Activated naive CD4-positive, alpha-beta T cell treated with anti-CD3 and anti-CD28 coated beads, Interleukin-2, amount 10 ng/mL, durations not matched to agents 7 days and 5 days (primary cell): ENCODE results near the gene AKR1A1.
"Not testable (repeated sequence)": the region's sequence is repeated elsewhere in the genome, so short reads cannot be mapped to it uniquely, and the experiment has no call there.

Source experiments
- CTCF ChIA-PET: fragments of 350-600 bp; sonication (Branson Sonifier 250); formaldehyde crosslinking; loops from one replicate; lab custom pipeline; 2021; ENCODE audit warnings: antibody characterized with exemption; lab: Charles Lee
- DNase-seq: peaks from one replicate; pipeline ENCODE4 v3.0.0-alpha.2; 2020
- H3K27ac Mint-ChIP-seq: one replicate; pipeline ENCODE4 v1.8.0; 2021; ENCODE audit warnings: mild to moderate bottlenecking, moderate library complexity, mixed read lengths
- H3K27me3 Mint-ChIP-seq: one replicate; pipeline ENCODE4 v1.8.0; 2021; ENCODE audit warnings: mild to moderate bottlenecking, mixed read lengths
- H3K36me3 Mint-ChIP-seq: one replicate; pipeline ENCODE4 v1.8.0; 2021; ENCODE audit warnings: mixed read lengths
- H3K4me1 Mint-ChIP-seq: one replicate; pipeline ENCODE4 v1.8.0; 2021; ENCODE audit warnings: mixed read lengths
- H3K4me3 Mint-ChIP-seq: one replicate; pipeline ENCODE4 v1.8.0; 2021; ENCODE audit warnings: mild to moderate bottlenecking, moderate library complexity, mixed read lengths
- H3K9me3 Mint-ChIP-seq: one replicate; pipeline ENCODE4 v1.8.0; 2021; ENCODE audit warnings: mixed read lengths

Gene AKR1A1

DNA sequence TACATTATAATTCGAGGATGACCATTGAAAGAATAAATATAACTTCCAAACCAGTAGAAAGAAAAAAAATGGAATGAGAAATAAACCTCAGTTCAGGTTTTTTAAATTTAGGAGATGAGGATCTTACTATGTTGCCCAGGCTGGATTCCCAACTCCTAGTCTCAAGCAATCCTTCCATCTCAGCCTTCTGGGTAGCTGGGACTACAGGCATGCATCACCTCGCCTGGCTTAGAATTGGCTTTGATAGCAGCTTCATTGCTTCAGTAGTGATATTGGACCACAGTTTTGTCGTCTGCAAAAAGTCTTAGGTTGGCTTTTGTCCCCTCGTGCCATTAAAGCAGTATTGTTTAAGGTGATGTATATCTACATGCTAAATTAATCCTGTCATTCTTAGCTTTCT, 36.1 kb downstream of the AKR1A1 start:
- Mint-ChIP-seq H3K27ac (peak overlapping the region; percentile 91), H3K36me3 (peaks cover 13% of the 10 kb centered on the region), H3K4me3 (peak overlapping the region; percentile 96), H3K4me1 (peaks cover 40% of the 10 kb centered on the region), H3K9me3 (no peaks in the 10 kb centered on the region), H3K27me3 (peaks cover 3% of the 10 kb centered on the region)
- CTCF ChIA-PET: no interaction called here
- no peak for DNase-seq

DNA sequence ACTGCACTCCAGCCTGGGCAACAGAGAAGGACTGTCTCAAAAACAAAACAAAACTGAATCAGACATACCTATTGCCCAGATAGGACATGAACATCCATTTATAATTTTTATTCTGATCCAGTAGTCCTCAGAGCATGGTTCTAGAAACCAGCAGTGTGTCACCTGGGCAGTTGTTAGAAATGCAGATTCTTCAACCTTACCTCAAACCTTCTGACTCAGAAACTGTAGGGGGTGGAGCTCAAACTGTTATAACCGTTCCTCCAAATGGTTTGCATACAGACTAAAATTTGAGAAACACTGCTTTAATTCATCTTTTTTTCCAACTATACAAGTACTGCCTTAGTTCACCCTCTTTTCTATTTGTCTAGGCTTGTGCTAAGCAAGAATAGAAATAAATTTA, 39.2 kb downstream of the AKR1A1 start:
- CTCF ChIA-PET: interaction anchor here (0.9 kb wide), 1 partner anchor 77 kb away, joined by 3 read pairs; no protein-coding TSS in a partner anchor
- H3K36me3 Mint-ChIP-seq: peaks cover 24% of the 10 kb centered on the region
- DNase-seq: no peak
- H3K4me1 Mint-ChIP-seq: peaks cover 30% of the 10 kb centered on the region
- no peak overlapping the region for H3K27ac Mint-ChIP-seq
- H3K4me3 Mint-ChIP-seq: no peak overlapping the region
- no peaks in the 10 kb centered on the region for H3K27me3 Mint-ChIP-seq
- no peaks in the 10 kb centered on the region for H3K9me3 Mint-ChIP-seq

- Mint-ChIP-seq H3K4me1 (peaks cover 5% of the 10 kb centered on the region), H3K36me3 (peaks cover 34% of the 10 kb centered on the region), H3K4me3 (no peak overlapping the region), H3K27ac (no peak overlapping the region), H3K27me3 (no peaks in the 10 kb centered on the region), H3K9me3 (no peaks in the 10 kb centered on the region)
- DNase-seq: no peak
- CTCF ChIA-PET: no interaction called here
Observed at GRCh38 chr1:45594412-45594811, 43.8 kb downstream of the AKR1A1 start.

GRCh38 chr1:45596765-45597164, 46.1 kb downstream of the AKR1A1 start:
- H3K9me3 Mint-ChIP-seq, H3K4me3 Mint-ChIP-seq, H3K27ac Mint-ChIP-seq, DNase-seq, CTCF ChIA-PET, H3K27me3 Mint-ChIP-seq: not testable (repeated sequence)
- H3K36me3 Mint-ChIP-seq: peaks cover 27% of the 10 kb centered on the region
- peaks cover 17% of the 10 kb centered on the region for H3K4me1 Mint-ChIP-seq

- Mint-ChIP-seq H3K36me3 (peaks cover 51% of the 10 kb centered on the region), H3K27me3 (no peaks in the 10 kb centered on the region), H3K4me1 (peaks cover 38% of the 10 kb centered on the region), H3K4me3 (no peak overlapping the region), H3K27ac (no peak overlapping the region), H3K9me3 (no peaks in the 10 kb centered on the region)
- CTCF ChIA-PET: no interaction called here
- no peak for DNase-seq
Observed at GRCh38 chr1:45604239-45604638, 53.6 kb downstream of the AKR1A1 start.

- H3K27ac Mint-ChIP-seq: peak overlapping the region; percentile 73
- peaks cover 57% of the 10 kb centered on the region for H3K36me3 Mint-ChIP-seq
- H3K4me3 Mint-ChIP-seq: no peak overlapping the region
- peaks cover 22% of the 10 kb centered on the region for H3K4me1 Mint-ChIP-seq
- no peaks in the 10 kb centered on the region for H3K9me3 Mint-ChIP-seq
- H3K27me3 Mint-ChIP-seq: no peaks in the 10 kb centered on the region
- no peak for DNase-seq
- CTCF ChIA-PET: no interaction called here
Observed at GRCh38 chr1:45607404-45608074, 56.9 kb downstream of the AKR1A1 start.

DNA sequence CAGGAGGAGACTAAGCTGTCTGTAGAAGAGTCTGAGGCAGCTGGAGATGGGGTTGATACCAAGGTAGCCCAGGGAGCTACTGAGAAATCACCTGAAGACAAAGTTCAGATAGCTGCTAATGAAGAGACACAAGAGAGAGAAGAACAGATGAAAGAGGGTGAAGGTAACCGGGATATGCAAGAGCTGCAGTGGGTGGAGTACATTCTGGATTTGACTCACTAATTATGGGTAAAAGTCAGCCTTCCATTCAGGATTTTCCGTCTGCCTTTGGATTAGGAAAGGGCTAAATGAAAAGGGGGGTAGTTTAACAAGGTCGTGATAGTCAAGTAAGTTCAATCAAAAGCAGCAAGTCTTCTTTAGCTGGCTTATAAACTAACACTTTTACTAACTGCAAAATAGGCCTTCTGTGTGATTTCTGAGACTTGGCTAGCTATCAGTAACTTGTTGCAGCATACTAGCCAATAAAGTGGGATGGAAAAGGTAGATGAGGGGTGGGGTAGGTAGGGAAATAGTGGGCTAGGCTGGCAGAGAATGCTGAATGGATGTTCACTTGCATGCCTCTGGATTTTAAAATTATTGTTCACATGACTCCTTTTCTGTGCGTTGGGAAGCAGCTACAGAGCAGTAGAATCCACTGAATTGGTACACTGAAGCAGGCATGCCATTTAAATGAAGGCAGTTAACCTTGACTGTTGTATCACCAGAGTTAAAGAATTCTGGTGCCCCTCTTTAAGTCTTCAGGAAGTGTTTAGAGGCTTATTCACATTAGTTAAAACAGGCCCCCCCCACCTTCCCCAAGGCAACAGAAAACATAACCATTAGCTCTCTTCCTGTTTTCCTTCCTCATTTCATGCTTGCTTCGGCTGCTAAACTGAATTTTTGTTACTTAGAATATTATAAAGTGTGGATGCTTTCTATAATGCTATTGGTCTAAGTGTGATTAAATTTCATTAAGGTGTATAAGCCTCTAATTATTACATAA, 57.8 kb downstream of the AKR1A1 start:
- H3K36me3 Mint-ChIP-seq: peaks cover 56% of the 10 kb centered on the region
- H3K9me3 Mint-ChIP-seq: no peaks in the 10 kb centered on the region
- H3K27me3 Mint-ChIP-seq: no peaks in the 10 kb centered on the region
- DNase-seq: no peak
- H3K4me1 Mint-ChIP-seq: peaks cover 22% of the 10 kb centered on the region
- H3K27ac Mint-ChIP-seq: peak overlapping the region; percentile 15
- CTCF ChIA-PET: no interaction called here
- no peak overlapping the region for H3K4me3 Mint-ChIP-seq

DNA sequence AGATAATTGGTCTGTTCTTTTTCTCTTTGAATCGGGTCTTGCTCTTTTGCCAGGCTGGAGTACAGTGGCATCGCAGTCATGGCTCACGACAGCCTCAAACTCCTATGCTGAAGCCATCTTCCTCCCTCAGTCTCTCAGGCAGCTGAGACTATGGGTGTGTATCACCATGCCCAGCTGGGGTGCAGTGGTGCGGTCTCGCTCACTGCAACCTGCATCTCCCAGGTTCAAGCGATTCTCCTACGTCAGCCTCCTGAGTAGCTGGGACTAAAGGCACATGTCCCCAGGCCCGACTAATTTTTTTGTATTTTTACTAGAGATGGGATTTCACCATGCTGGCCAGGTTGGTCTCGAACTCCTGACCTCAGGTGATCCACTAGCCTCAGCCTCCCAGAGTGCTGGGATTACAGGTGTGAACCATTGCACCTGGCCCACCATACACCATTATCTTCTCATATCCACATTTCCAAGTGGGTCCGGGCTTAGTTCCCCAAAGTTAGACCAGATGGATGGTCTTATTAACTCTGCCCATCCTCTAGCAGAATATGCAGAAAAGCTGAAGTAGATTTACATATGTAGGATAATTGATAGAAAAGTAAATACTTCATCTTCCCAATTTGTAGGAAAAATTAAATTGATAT, 60.1 kb downstream of the AKR1A1 start:
- no peak for DNase-seq
- H3K27me3 Mint-ChIP-seq: no peaks in the 10 kb centered on the region
- no peak overlapping the region for H3K4me3 Mint-ChIP-seq
- H3K4me1 Mint-ChIP-seq: peaks cover 19% of the 10 kb centered on the region
- CTCF ChIA-PET: no interaction called here
- H3K27ac Mint-ChIP-seq: no peak overlapping the region
- H3K36me3 Mint-ChIP-seq: peaks cover 60% of the 10 kb centered on the region
- H3K9me3 Mint-ChIP-seq: no peaks in the 10 kb centered on the region

DNA sequence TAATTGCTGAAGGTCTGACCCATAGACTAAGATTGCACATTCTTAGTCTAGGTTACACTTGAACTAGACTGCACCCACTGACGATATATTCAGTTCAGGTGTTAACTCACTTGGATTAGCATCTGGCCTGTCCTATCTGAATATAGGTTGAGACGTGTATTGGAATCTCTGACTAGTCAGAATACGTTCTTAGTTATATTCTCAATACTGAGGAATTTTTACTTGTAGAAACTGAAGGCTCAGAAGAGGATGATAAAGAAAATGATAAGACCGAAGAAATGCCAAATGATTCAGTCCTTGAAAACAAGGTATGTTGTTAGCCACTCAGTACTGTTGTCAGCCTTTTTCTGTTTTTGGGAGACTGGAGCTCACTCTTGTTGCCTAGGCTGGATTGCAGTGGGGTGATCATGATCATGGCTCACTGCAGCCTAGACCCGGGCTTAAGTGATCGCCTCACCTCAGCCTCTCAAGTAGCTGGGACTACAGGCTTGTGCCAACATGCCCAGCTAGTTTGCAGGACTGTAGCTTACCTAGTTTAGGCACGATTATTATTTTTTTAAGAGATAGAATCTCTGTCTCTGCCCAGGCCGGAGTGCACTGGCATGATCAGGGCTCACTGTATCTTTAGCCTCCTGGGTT, 62.4 kb downstream of the AKR1A1 start:
- H3K36me3 Mint-ChIP-seq: peaks cover 54% of the 10 kb centered on the region
- no peak overlapping the region for H3K27ac Mint-ChIP-seq

DNA sequence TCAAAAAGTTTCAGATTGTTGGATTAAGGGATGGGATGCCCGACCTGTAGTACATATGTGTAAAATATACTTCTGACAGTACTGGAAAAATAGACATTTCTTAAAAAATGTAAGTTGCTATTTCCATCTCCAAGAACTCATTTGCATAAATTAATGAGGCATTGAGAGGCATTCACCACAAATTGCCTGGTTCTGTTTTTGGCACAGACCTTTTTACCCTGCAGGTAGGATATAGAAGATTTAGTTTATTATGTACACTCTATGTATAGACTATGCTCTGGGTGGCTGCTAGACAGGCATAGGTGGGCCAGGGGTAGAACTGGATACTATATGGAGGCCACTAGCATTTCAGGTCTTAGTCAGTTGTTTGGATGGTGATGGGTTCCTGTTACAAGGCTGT, 65.3 kb downstream of the AKR1A1 start:
- H3K36me3 Mint-ChIP-seq: peaks cover 42% of the 10 kb centered on the region
- H3K4me1 Mint-ChIP-seq: no peaks in the 10 kb centered on the region
- no peaks in the 10 kb centered on the region for H3K27me3 Mint-ChIP-seq
- H3K4me3 Mint-ChIP-seq: no peak overlapping the region
- H3K9me3 Mint-ChIP-seq: no peaks in the 10 kb centered on the region
- no peak overlapping the region for H3K27ac Mint-ChIP-seq
- DNase-seq: no peak
- CTCF ChIA-PET: no interaction called here

More for the DNA sequence above, 62.4 kb downstream of the AKR1A1 start:
- DNase-seq: no peak
- no peak overlapping the region for H3K4me3 Mint-ChIP-seq
- H3K4me1 Mint-ChIP-seq: peaks cover 5% of the 10 kb centered on the region
- no peaks in the 10 kb centered on the region for H3K27me3 Mint-ChIP-seq
- CTCF ChIA-PET: interaction anchor here (1.1 kb wide), 1 partner anchor 23 kb away, joined by 3 read pairs; no protein-coding TSS in a partner anchor
- H3K9me3 Mint-ChIP-seq: no peaks in the 10 kb centered on the region

- H3K4me3 Mint-ChIP-seq: no peak overlapping the region
- no peaks in the 10 kb centered on the region for H3K27me3 Mint-ChIP-seq
- no peaks in the 10 kb centered on the region for H3K9me3 Mint-ChIP-seq
- DNase-seq: no peak
- H3K27ac Mint-ChIP-seq: peak overlapping the region; percentile 19
- CTCF ChIA-PET: no interaction called here
- peaks cover 42% of the 10 kb centered on the region for H3K36me3 Mint-ChIP-seq
- no peaks in the 10 kb centered on the region for H3K4me1 Mint-ChIP-seq
Observed at GRCh38 chr1:45617618-45618017, 67.0 kb downstream of the AKR1A1 start.

GRCh38 chr1:45619149-45619921, 68.7 kb downstream of the AKR1A1 start:
- no peaks in the 10 kb centered on the region for H3K9me3 Mint-ChIP-seq
- peak overlapping the region; percentile 67 for H3K27ac Mint-ChIP-seq
- no peak overlapping the region for H3K4me3 Mint-ChIP-seq
- H3K27me3 Mint-ChIP-seq: no peaks in the 10 kb centered on the region
- CTCF ChIA-PET: no interaction called here
- peaks cover 43% of the 10 kb centered on the region for H3K36me3 Mint-ChIP-seq
- no peaks in the 10 kb centered on the region for H3K4me1 Mint-ChIP-seq
- DNase-seq: no peak
